GM06990 (cell line): Measurements from ENCODE around the gene SELPLG.

Source experiments
- DNase-seq: peaks from one replicate; pipeline ENCODE4 v3.0.0-alpha.2; 2011; ENCODE audit not compliant: insufficient read length; ENCODE audit errors: extremely low read depth
- H3K27me3 ChIP-seq: replicated peaks from 2 replicates; pipeline ENCODE4 v1.6.0; 2011; ENCODE audit warnings: low read length; ENCODE audit not compliant: control insufficient read depth, insufficient read depth
- H3K36me3 ChIP-seq: 2 replicates; pipeline ENCODE4 v1.5.1; 2011; ENCODE audit warnings: low read length; ENCODE audit not compliant: control insufficient read depth, insufficient read depth
- H3K4me3 ChIP-seq: replicated peaks from 2 replicates; pipeline ENCODE4 v1.5.1; 2011; ENCODE audit warnings: low read depth, mild to moderate bottlenecking, control low read depth, low read length
- TF ChIP-seq, protein P1 (sequence below): IDR thresholded peaks from 2 replicates; pipeline ENCODE4 v1.5.1; 2011; ENCODE audit warnings: low read length, control low read depth, mild to moderate bottlenecking, inconsistent platforms; ENCODE audit not compliant: insufficient read depth, poor library complexity, severe bottlenecking

SELPLG gene

GRCh38 chr12:108598553-108599250, 35.0 kb downstream of the SELPLG start:
- H3K4me3 ChIP-seq, result no peak overlapping the region

DNA sequence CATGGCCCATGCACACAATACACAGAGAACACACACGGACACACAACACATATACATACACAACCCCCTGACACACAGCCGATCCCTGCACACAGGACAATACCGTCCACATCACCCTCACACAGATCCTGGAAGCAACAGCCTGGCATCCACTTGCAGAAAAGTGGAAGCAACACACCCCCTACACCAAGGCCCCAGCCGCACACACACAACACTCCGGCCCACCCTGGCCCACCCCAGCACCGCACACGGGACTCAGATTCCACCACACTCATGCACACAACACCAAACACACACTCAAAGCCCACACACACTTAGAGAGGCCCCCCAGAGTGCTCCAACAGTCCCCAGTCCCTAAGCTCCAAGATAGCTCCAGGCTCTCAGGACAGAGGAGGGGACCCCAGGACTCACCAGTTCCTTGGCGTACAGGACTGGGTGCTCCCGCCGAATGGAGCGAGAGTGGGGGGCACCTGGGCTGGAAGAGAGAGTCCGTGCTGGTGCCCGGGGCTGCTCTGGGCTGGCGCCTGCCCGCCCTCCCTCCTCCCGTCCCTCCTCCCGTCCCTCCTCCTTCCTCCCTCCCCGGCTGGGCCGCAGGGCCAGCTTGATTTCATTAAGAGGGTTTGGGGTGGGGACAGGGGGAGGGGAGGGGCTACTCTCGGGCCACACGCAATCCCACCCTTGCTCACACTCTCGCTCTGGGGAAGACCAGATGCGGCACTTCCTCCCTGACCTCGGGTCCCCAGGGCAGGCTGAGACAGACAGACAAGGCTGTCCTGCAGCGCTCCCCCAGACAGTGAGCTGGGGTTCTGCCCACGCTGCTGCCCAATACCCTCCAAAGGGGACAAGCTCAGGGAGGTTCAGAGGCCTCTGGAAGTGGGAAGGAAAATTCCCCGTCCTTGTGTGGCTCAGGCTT, 35.9 kb downstream of the SELPLG start, which contains the start of gene TMEM119:
Gene TMEM119, minus strand, starts transcription at position 526 of the 913 bp plus-strand sequence. CDS start 5,701 bp downstream, outside the sequence.
- TF ChIP-seq, protein P1, sequence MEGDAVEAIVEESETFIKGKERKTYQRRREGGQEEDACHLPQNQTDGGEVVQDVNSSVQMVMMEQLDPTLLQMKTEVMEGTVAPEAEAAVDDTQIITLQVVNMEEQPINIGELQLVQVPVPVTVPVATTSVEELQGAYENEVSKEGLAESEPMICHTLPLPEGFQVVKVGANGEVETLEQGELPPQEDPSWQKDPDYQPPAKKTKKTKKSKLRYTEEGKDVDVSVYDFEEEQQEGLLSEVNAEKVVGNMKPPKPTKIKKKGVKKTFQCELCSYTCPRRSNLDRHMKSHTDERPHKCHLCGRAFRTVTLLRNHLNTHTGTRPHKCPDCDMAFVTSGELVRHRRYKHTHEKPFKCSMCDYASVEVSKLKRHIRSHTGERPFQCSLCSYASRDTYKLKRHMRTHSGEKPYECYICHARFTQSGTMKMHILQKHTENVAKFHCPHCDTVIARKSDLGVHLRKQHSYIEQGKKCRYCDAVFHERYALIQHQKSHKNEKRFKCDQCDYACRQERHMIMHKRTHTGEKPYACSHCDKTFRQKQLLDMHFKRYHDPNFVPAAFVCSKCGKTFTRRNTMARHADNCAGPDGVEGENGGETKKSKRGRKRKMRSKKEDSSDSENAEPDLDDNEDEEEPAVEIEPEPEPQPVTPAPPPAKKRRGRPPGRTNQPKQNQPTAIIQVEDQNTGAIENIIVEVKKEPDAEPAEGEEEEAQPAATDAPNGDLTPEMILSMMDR, result no peak
- Histone ChIP-seq H3K27me3 (no peaks in the 10 kb centered on the region), H3K36me3 (no peaks in the 10 kb centered on the region), H3K4me3 (no peak within 1 kb of the TSS)
- no peak for DNase-seq

More at GRCh38 chr12:108598553-108599250, 35.0 kb downstream of the SELPLG start:
- H3K27me3 ChIP-seq, result no peaks in the 10 kb centered on the region
- DNase-seq, result no peak
- H3K36me3 ChIP-seq, result no peaks in the 10 kb centered on the region
- TF ChIP-seq, protein P1, result no peak

- no peak overlapping the region for H3K4me3 ChIP-seq
- no peaks in the 10 kb centered on the region for H3K36me3 ChIP-seq
- no peak for DNase-seq
- TF ChIP-seq, protein P1, result no peak
- no peaks in the 10 kb centered on the region for H3K27me3 ChIP-seq
These were observed 36.7 kb downstream of the SELPLG start for GRCh38 chr12:108596854-108597558.

GRCh38 chr12:108595711-108596647, 37.7 kb downstream of the SELPLG start:
- H3K4me3 ChIP-seq, result no peak overlapping the region
- no peaks in the 10 kb centered on the region for H3K36me3 ChIP-seq
- TF ChIP-seq, protein P1, result no peak
- H3K27me3 ChIP-seq, result no peaks in the 10 kb centered on the region
- DNase-seq, result no peak
